ENCODE measurements around the gene SLC35D2. TPM values are rescaled to one million over a fixed set of nuclear protein-coding genes. Genes with fewer than 3 reads are reported as not detected.

The SLC35D2 gene
- total and polyA plus RNA-seq, 2 donors (not counting 1 experiment from before 2014, with no cell fraction given) = 27.2 to 34.7 TPM

GRCh38 chr9:96418083-96418919 lies 34.8 kb upstream of the SLC35D2 start, which contains the start of gene ZNF367:
TSS of gene ZNF367 (minus strand) at chr9:96418370. CDS start at chr9:96418032, 338 bp downstream.
- H4K20me1 ChIP-seq (ENCODE audit: control insufficient read depth, extremely low read depth, insufficient read depth, low read length) = no peaks in the 10 kb centered on the region
- no peaks in the 10 kb centered on the region for H3K27me3 ChIP-seq (ENCODE audit: control insufficient read depth, insufficient read depth, low read length)

GRCh38 chr9:96417661-96418082 lies 34.2 kb upstream of the SLC35D2 start:
- Histone ChIP-seq H3K79me2 (ENCODE audit: control insufficient read depth, insufficient read depth, low read length) (peaks cover 28% of the 10 kb centered on the region), H3K27me3 (ENCODE audit: control insufficient read depth, insufficient read depth, low read length) (no peaks in the 10 kb centered on the region), H3K9ac (ENCODE audit: insufficient read depth, low read length) (peak overlapping the region; percentile 83), H3K4me2 (ENCODE audit: extremely low read depth, insufficient read depth, low read length) (peak overlapping the region; percentile 95), H4K20me1 (ENCODE audit: control insufficient read depth, extremely low read depth, insufficient read depth, low read length) (no peaks in the 10 kb centered on the region), H3K36me3 (ENCODE audit: control insufficient read depth, insufficient read depth, low read length) (no peaks in the 10 kb centered on the region), H3K9me3 (ENCODE audit: control insufficient read depth, insufficient read depth, low read depth, low read length) (no peaks in the 10 kb centered on the region), H3K4me3 (replicated peaks in 1 of 4; ENCODE audit: control extremely low read depth in 1 of 4, insufficient read depth in 1 of 4, low read depth in 3 of 4, low read length in 4 of 4) (peak overlapping the region; percentile 60 to 90 (median 87)), H3K27ac (ENCODE audit: insufficient read depth, low read length) (peak overlapping the region; percentile 87), H3K4me1 (ENCODE audit: control insufficient read depth, extremely low read depth, insufficient read depth, low read length) (peaks cover 11% of the 10 kb centered on the region), H2AFZ (ENCODE audit: low read length) (peak overlapping the region; percentile 19)
- DNase-seq (ENCODE audit: low read depth in 2 of 2) = no peak
- no peak for TF ChIP-seq EZH2 (IDR thresholded peaks at IDR 0.05; ENCODE audit: low read length, missing control alignments)
- TF ChIP-seq CTCF (conservative IDR thresholded peaks at IDR 0.05 in 1 of 2, IDR thresholded peaks at IDR 0.05 in 1 of 2; ENCODE audit: low read depth in 1 of 2, low read length in 2 of 2) = no peak

More at GRCh38 chr9:96418083-96418919, 34.8 kb upstream of the SLC35D2 start, which contains the start of gene ZNF367:
- Histone ChIP-seq H3K4me2 (ENCODE audit: extremely low read depth, insufficient read depth, low read length) (peak within 1 kb of the TSS; percentile 95), H3K9ac (ENCODE audit: insufficient read depth, low read length) (peak within 1 kb of the TSS; percentile 83), H3K9me3 (ENCODE audit: control insufficient read depth, insufficient read depth, low read depth, low read length) (no peaks in the 10 kb centered on the region), H3K36me3 (ENCODE audit: control insufficient read depth, insufficient read depth, low read length) (no peaks in the 10 kb centered on the region), H3K27ac (ENCODE audit: insufficient read depth, low read length) (peak within 1 kb of the TSS; percentile 87), H3K4me3 (replicated peaks in 1 of 4; ENCODE audit: control extremely low read depth in 1 of 4, insufficient read depth in 1 of 4, low read depth in 3 of 4, low read length in 4 of 4) (peak within 1 kb of the TSS; percentile 78 to 95 (median 90)), H3K4me1 (ENCODE audit: control insufficient read depth, extremely low read depth, insufficient read depth, low read length) (peaks cover 11% of the 10 kb centered on the region), H2AFZ (ENCODE audit: low read length) (peak within 1 kb of the TSS; percentile 94), H3K79me2 (ENCODE audit: control insufficient read depth, insufficient read depth, low read length) (peaks cover 27% of the 10 kb centered on the region)
- TF ChIP-seq EZH2 (IDR thresholded peaks at IDR 0.05; ENCODE audit: low read length, missing control alignments) = no peak
- DNase-seq (ENCODE audit: low read depth in 2 of 2) = peak; percentile 97 to 98

- peak overlapping the region; percentile 94 for H2AFZ ChIP-seq (ENCODE audit: low read length)
- peak overlapping the region; percentile 78 to 95 (median 89) for H3K4me3 ChIP-seq (replicated peaks in 1 of 4; ENCODE audit: control extremely low read depth in 1 of 4, insufficient read depth in 1 of 4, low read depth in 3 of 4, low read length in 4 of 4)
- H3K79me2 ChIP-seq (ENCODE audit: control insufficient read depth, insufficient read depth, low read length) = peaks cover 28% of the 10 kb centered on the region
- peak overlapping the region; percentile 80 for H3K27ac ChIP-seq (ENCODE audit: insufficient read depth, low read length)
- H3K4me2 ChIP-seq (ENCODE audit: extremely low read depth, insufficient read depth, low read length) = peak overlapping the region; percentile 96
- H4K20me1 ChIP-seq (ENCODE audit: control insufficient read depth, extremely low read depth, insufficient read depth, low read length) = no peaks in the 10 kb centered on the region
- H3K9me3 ChIP-seq (ENCODE audit: control insufficient read depth, insufficient read depth, low read depth, low read length) = no peaks in the 10 kb centered on the region
- H3K27me3 ChIP-seq (ENCODE audit: control insufficient read depth, insufficient read depth, low read length) = no peaks in the 10 kb centered on the region
- H3K4me1 ChIP-seq (ENCODE audit: control insufficient read depth, extremely low read depth, insufficient read depth, low read length) = peaks cover 11% of the 10 kb centered on the region
- TF ChIP-seq EZH2 (IDR thresholded peaks at IDR 0.05; ENCODE audit: low read length, missing control alignments) (no peak), CTCF (conservative IDR thresholded peaks at IDR 0.05 in 1 of 2, IDR thresholded peaks at IDR 0.05 in 1 of 2; ENCODE audit: low read depth in 1 of 2, low read length in 2 of 2) (peak; percentile 3 to 15)
- peak; percentile 74 for DNase-seq (ENCODE audit: low read depth in 2 of 2)
- peak overlapping the region; percentile 83 for H3K9ac ChIP-seq (ENCODE audit: insufficient read depth, low read length)
- no peaks in the 10 kb centered on the region for H3K36me3 ChIP-seq (ENCODE audit: control insufficient read depth, insufficient read depth, low read length)
These were observed 33.6 kb upstream of the SLC35D2 start for GRCh38 chr9:96417051-96417586.
